Thoracic aorta (tissue), 2 donors: Measurements from ENCODE around the gene SAMD4A. TPM values are rescaled to one million over a fixed set of nuclear protein-coding genes. Genes with fewer than 3 reads are reported as not detected.

Source experiments
- ATAC-seq: fragments of 150-250 bp; one replicate; pipeline ENCODE4 v1.8.0; 2017; ENCODE audit warnings: low read depth; ENCODE audit not compliant: insufficient number of reproducible peaks, low FRiP score
- DNase-seq: peaks from one replicate; pipeline ENCODE4 v3.0.0-alpha.2; 2020; ENCODE audit warnings: low spot score
- H3K27ac ChIP-seq, 2 donors: fragments of 200-600 bp; sonication (generic); 1 replicate in 1 of 2; 2 replicates in 1 of 2; pipeline ENCODE4 v1.5.1; 2016; ENCODE audit warnings: mild to moderate bottlenecking in 2 of 2, moderate library complexity in 2 of 2
- H3K27me3 ChIP-seq: fragments of 200-600 bp; sonication (generic); replicated peaks from 2 replicates; pipeline ENCODE4 v1.6.0; 2016; ENCODE audit warnings: mild to moderate bottlenecking; ENCODE audit not compliant: insufficient read depth
- H3K36me3 ChIP-seq: fragments of 200-600 bp; sonication (generic); one replicate; pipeline ENCODE4 v1.5.1; 2016
- H3K4me1 ChIP-seq, 2 donors: fragments of 200-600 bp; sonication (generic); 1 replicate in 1 of 2; 2 replicates in 1 of 2; pipeline versions ENCODE4 v1.5.1 to v1.6.0; 2016; ENCODE audit warnings: low read depth in 2 of 2, mild to moderate bottlenecking in 1 of 2; ENCODE audit not compliant: control insufficient read depth in 1 of 2
- H3K4me3 ChIP-seq: fragments of 200-600 bp; sonication (generic); 2 replicates; pipeline ENCODE4 v1.5.1; 2016; ENCODE audit warnings: mild to moderate bottlenecking
- H3K9me3 ChIP-seq: fragments of 200-600 bp; sonication (generic); 2 replicates; pipeline ENCODE4 v1.5.1; 2016
- total RNA-seq, 2 donors: library from RNA; depleted of rRNA; stranded (reverse); fragments of >200 nt; gene quantifications; one replicate each; pipeline versions ENCODE4 v1.1.0 to v1.2.3, GENCODE V29; 2016
- TF ChIP-seq, protein P1 (sequence below): fragments of 200-600 bp; sonication (generic); IDR thresholded peaks from one replicate; pipeline ENCODE4 v1.5.1; 2019; ENCODE audit warnings: antibody characterized with exemption

The SAMD4A gene
- total RNA-seq, 2 donors from 2014 or later: 142 to 172 TPM

DNA sequence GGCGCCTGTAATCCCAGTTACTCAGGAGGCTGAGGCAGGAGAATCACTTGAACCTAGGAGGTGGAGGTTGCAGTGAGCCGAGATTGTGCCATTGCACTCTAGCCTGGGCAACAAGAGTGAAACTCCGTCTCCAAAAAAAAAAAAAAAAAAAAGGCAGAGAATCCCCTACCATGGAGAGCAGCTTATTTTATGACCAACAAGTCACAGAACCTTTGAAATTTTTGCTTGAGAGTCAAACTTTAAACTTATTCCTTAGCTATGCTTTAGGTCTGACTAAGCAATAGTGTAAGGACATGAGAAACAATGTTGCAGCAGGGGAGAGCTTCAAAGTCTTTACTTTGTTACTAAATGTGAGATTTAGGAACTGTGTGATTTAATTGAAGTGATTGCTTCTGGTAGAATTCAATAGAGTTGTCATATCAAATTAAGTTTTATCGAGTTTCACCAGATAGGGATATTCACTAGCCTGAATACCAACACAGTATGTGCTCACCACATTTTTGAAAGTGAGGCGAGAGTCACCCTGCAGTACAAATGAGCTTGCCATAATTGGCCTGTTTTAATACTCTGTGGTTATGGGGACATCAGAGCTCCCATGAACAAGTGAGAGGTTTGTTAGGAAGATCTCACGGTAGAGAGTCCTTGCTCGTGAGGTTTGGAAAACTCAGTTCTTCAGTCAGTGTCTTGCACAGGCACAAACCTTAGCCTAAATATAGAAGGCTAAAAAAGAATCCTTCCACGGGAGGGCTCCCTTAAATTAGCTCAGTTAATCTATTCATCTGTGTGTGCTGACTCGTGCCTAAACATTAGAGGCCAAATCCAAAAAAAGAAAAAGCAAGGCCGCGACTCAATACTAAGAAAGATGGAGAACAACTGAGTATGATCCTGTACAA is 108.6 kb downstream of the SAMD4A start:
- no peaks in the 10 kb centered on the region for H3K27me3 ChIP-seq
- peak overlapping the region; percentile 7 for H3K4me3 ChIP-seq
- DNase-seq (no peak), ATAC-seq (no peak)
- H3K4me1 ChIP-seq: peaks cover 73 to 95% of the 10 kb centered on the region in 2 donors
- no peaks in the 10 kb centered on the region for H3K36me3 ChIP-seq
- TF ChIP-seq, protein P1, sequence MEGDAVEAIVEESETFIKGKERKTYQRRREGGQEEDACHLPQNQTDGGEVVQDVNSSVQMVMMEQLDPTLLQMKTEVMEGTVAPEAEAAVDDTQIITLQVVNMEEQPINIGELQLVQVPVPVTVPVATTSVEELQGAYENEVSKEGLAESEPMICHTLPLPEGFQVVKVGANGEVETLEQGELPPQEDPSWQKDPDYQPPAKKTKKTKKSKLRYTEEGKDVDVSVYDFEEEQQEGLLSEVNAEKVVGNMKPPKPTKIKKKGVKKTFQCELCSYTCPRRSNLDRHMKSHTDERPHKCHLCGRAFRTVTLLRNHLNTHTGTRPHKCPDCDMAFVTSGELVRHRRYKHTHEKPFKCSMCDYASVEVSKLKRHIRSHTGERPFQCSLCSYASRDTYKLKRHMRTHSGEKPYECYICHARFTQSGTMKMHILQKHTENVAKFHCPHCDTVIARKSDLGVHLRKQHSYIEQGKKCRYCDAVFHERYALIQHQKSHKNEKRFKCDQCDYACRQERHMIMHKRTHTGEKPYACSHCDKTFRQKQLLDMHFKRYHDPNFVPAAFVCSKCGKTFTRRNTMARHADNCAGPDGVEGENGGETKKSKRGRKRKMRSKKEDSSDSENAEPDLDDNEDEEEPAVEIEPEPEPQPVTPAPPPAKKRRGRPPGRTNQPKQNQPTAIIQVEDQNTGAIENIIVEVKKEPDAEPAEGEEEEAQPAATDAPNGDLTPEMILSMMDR: no peak
- H3K9me3 ChIP-seq: no peaks in the 10 kb centered on the region
- peak overlapping the region; percentile 91 to 95 for H3K27ac ChIP-seq

- peak overlapping the region; percentile 41 for H3K4me3 ChIP-seq
- H3K27ac ChIP-seq: peak overlapping the region; percentile 91 to 95
- ATAC-seq (peak; percentile 84), DNase-seq (no peak)
- peaks cover 69 to 94% of the 10 kb centered on the region in 2 donors for H3K4me1 ChIP-seq
- no peaks in the 10 kb centered on the region for H3K9me3 ChIP-seq
- no peaks in the 10 kb centered on the region for H3K27me3 ChIP-seq
- H3K36me3 ChIP-seq: no peaks in the 10 kb centered on the region
- TF ChIP-seq, protein P1: no peak
Measured at GRCh38 chr14:54676812-54677708, 110.1 kb downstream of the SAMD4A start.

DNA sequence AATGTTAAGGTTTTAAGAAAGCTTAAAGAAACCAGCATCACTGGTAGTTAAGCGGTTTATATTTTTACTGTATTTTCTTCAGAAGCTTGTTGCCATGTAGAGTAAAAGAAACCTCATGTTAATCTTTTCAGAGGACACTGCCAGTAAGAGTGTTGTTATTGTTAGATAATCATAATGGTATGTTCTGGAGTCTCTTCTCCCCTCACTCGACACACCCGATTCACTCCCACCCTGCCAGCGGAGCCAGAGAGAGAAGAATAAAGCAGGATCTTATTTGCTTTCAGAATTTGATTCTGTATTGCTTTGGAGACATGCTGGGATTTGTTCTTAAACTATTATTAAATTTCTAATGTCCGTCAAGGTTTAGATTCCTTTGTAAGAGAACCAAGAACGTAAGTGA is 113.7 kb downstream of the SAMD4A start:
- DNase-seq: no peak

GRCh38 chr14:54681811-54682261 is 114.9 kb downstream of the SAMD4A start:
- Histone ChIP-seq H3K4me1 (peaks cover 52 to 93% of the 10 kb centered on the region in 2 donors), H3K27me3 (no peaks in the 10 kb centered on the region), H3K9me3 (no peaks in the 10 kb centered on the region), H3K27ac (peak overlapping the region; percentile 89 to 96), H3K36me3 (no peaks in the 10 kb centered on the region), H3K4me3 (no peak overlapping the region)
- ATAC-seq (no peak), DNase-seq (no peak)
- TF ChIP-seq, protein P1: no peak

More for the DNA sequence above, 113.7 kb downstream of the SAMD4A start:
- H3K4me3 ChIP-seq: no peak overlapping the region
- no peaks in the 10 kb centered on the region for H3K36me3 ChIP-seq
- TF ChIP-seq, protein P1: no peak
- peaks cover 56 to 96% of the 10 kb centered on the region in 2 donors for H3K4me1 ChIP-seq
- no peaks in the 10 kb centered on the region for H3K27me3 ChIP-seq
- ATAC-seq: no peak
- peak overlapping the region; percentile 33 to 91 for H3K27ac ChIP-seq
- H3K9me3 ChIP-seq: no peaks in the 10 kb centered on the region

DNA sequence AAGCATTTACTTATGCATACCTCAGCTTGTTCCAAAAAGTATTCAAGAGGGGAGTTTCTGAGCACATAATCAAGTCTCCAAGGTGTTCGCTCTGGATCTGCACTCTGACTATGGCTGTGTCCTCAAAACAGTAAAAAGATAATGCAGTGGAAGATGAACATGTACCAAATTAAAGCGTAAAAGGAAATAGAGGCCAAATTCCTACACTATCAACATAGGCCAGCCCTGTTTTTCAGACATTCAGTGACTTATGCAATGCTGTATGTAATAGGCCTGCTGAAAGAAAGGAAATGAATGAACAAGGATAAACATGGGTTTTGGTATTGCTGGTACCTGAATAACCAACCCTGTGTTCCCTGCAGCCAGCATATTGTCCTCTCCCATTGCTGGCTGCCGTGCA is 115.7 kb downstream of the SAMD4A start:
- no peak overlapping the region for H3K4me3 ChIP-seq
- H3K27ac ChIP-seq: peak overlapping the region; percentile 89 to 96
- H3K27me3 ChIP-seq: no peaks in the 10 kb centered on the region
- no peak for ATAC-seq
- TF ChIP-seq, protein P1: no peak
- no peak for DNase-seq
- no peaks in the 10 kb centered on the region for H3K9me3 ChIP-seq
- H3K36me3 ChIP-seq: no peaks in the 10 kb centered on the region
- H3K4me1 ChIP-seq: peaks cover 53 to 96% of the 10 kb centered on the region in 2 donors
